ENCODE data around the gene NPY2R.

NPY2R gene, protein sequence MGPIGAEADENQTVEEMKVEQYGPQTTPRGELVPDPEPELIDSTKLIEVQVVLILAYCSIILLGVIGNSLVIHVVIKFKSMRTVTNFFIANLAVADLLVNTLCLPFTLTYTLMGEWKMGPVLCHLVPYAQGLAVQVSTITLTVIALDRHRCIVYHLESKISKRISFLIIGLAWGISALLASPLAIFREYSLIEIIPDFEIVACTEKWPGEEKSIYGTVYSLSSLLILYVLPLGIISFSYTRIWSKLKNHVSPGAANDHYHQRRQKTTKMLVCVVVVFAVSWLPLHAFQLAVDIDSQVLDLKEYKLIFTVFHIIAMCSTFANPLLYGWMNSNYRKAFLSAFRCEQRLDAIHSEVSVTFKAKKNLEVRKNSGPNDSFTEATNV

GRCh38 chr4:155208258-155209054 is at the start of gene NPY2R:
NPY2R (plus strand) TSS chr4:155208636; CDS start chr4:155213940, 5,304 bp downstream.
- no peak for DNase-seq (ENCODE audit: extremely low spot score)
- CTCF ChIA-PET = interaction anchor here (0.7 to 1.2 kb wide), 6 partner anchors 10 to 226 kb away, joined by 3 to 6 read pairs (median 3); no protein-coding TSS in a partner anchor
- POLR2A ChIA-PET = no interaction called here
- no peak for TF ChIP-seq ARNT (IDR thresholded peaks at IDR 0.05)
- TF ChIP-seq SP1 (IDR thresholded peaks at IDR 0.05) = no peak
- no peak for TF ChIP-seq ZNF384 (IDR thresholded peaks at IDR 0.05)
- no peak for TF ChIP-seq CTBP1 (IDR thresholded peaks at IDR 0.05; ENCODE audit: borderline replicate concordance)
- no peak for TF ChIP-seq HDGF (IDR thresholded peaks at IDR 0.05; ENCODE audit: borderline replicate concordance)
- TF ChIP-seq LEF1 (IDR thresholded peaks at IDR 0.05; ENCODE audit: borderline replicate concordance) = no peak

DNA sequence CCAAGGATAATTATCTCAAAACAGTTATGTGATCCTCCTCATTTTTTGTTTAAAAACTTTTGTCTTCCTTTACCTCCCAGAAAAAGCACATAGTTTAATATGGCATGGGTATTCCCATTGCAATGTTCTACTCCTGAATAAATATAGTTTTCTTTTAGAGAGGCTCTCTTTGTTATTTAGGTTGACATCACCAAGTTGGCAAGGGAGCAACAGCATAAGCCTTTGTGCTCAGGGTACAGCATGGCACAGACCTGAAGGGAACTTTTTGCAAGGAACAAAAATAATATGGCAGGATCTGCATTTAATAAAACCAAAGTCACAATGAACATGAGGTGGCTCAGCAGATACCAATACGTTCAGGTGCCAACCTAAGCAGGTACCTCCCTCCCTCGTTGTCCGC is 47.1 kb upstream of the NPY2R start:
- TF ChIP-seq PKNOX1 (IDR thresholded peaks at IDR 0.05) (no peak), TARDBP (IDR thresholded peaks at IDR 0.05) (no peak), FOXM1 (IDR thresholded peaks at IDR 0.05; ENCODE audit: borderline replicate concordance) (no peak), NFRKB (IDR thresholded peaks at IDR 0.05) (no peak), LEF1 (IDR thresholded peaks at IDR 0.05; ENCODE audit: borderline replicate concordance) (no peak), SUZ12 (IDR thresholded peaks at IDR 0.05) (no peak), FOXK2 (IDR thresholded peaks at IDR 0.05) (no peak), CTBP1 (IDR thresholded peaks at IDR 0.05; ENCODE audit: borderline replicate concordance) (no peak), HDGF (IDR thresholded peaks at IDR 0.05; ENCODE audit: borderline replicate concordance) (no peak), FOXA1 (IDR thresholded peaks at IDR 0.05) (no peak), ARNT (IDR thresholded peaks at IDR 0.05) (no peak), ZNF384 (IDR thresholded peaks at IDR 0.05) (no peak), L3MBTL2 (conservative IDR thresholded peaks at IDR 0.05) (no peak), ELF4 (IDR thresholded peaks at IDR 0.05) (no peak), BHLHE40 (IDR thresholded peaks at IDR 0.05; ENCODE audit: borderline replicate concordance) (no peak), SP1 (IDR thresholded peaks at IDR 0.05) (no peak)
- ChIA-PET CTCF (interaction anchor here (0.7 kb wide), 1 partner anchor 228 kb away, joined by 4 read pairs; no protein-coding TSS in a partner anchor), POLR2A (no interaction called here)
- no peak for DNase-seq (ENCODE audit: extremely low spot score)

- no peak for DNase-seq (ENCODE audit: extremely low spot score)
- POLR2A ChIA-PET = no interaction called here
- CTCF ChIA-PET = no interaction called here
- TF ChIP-seq TARDBP (IDR thresholded peaks at IDR 0.05) = no peak
- no peak for TF ChIP-seq ZNF384 (IDR thresholded peaks at IDR 0.05)
- TF ChIP-seq SP1 (IDR thresholded peaks at IDR 0.05) = no peak
- TF ChIP-seq PKNOX1 (IDR thresholded peaks at IDR 0.05) = no peak
- no peak for TF ChIP-seq CTBP1 (IDR thresholded peaks at IDR 0.05; ENCODE audit: borderline replicate concordance)
- TF ChIP-seq ELF4 (IDR thresholded peaks at IDR 0.05) = no peak
- TF ChIP-seq LEF1 (IDR thresholded peaks at IDR 0.05; ENCODE audit: borderline replicate concordance) = no peak
- no peak for TF ChIP-seq FOXK2 (IDR thresholded peaks at IDR 0.05)
These were observed 43.7 kb upstream of the NPY2R start for GRCh38 chr4:155164718-155165117.

- CTCF ChIA-PET = no interaction called here
These were observed 37.9 kb upstream of the NPY2R start for GRCh38 chr4:155170569-155170968.

GRCh38 chr4:155173371-155173770 is 35.1 kb upstream of the NPY2R start:
- CTCF ChIA-PET = no interaction called here

More at GRCh38 chr4:155170569-155170968, 37.9 kb upstream of the NPY2R start:
- POLR2A ChIA-PET = no interaction called here
- DNase-seq (ENCODE audit: extremely low spot score) = no peak
- TF ChIP-seq FOXA1 (IDR thresholded peaks at IDR 0.05) (no peak), LEF1 (IDR thresholded peaks at IDR 0.05; ENCODE audit: borderline replicate concordance) (no peak), HDGF (IDR thresholded peaks at IDR 0.05; ENCODE audit: borderline replicate concordance) (no peak), PKNOX1 (IDR thresholded peaks at IDR 0.05) (no peak), FOXK2 (IDR thresholded peaks at IDR 0.05) (no peak), ELF4 (IDR thresholded peaks at IDR 0.05) (no peak), BHLHE40 (IDR thresholded peaks at IDR 0.05; ENCODE audit: borderline replicate concordance) (no peak), ZNF384 (IDR thresholded peaks at IDR 0.05) (no peak), L3MBTL2 (conservative IDR thresholded peaks at IDR 0.05) (no peak), NFRKB (IDR thresholded peaks at IDR 0.05) (no peak), SP1 (IDR thresholded peaks at IDR 0.05) (no peak), TARDBP (IDR thresholded peaks at IDR 0.05) (no peak), ARNT (IDR thresholded peaks at IDR 0.05) (no peak), CTBP1 (IDR thresholded peaks at IDR 0.05; ENCODE audit: borderline replicate concordance) (no peak)

More at GRCh38 chr4:155173371-155173770, 35.1 kb upstream of the NPY2R start:
- POLR2A ChIA-PET = no interaction called here
- DNase-seq (ENCODE audit: extremely low spot score) = no peak
- TF ChIP-seq SP1 (IDR thresholded peaks at IDR 0.05) (no peak), ARNT (IDR thresholded peaks at IDR 0.05) (no peak), HDGF (IDR thresholded peaks at IDR 0.05; ENCODE audit: borderline replicate concordance) (no peak), BHLHE40 (IDR thresholded peaks at IDR 0.05; ENCODE audit: borderline replicate concordance) (no peak), FOXA1 (IDR thresholded peaks at IDR 0.05) (no peak), TARDBP (IDR thresholded peaks at IDR 0.05) (no peak)
